OCI-LY7 (cell line): ENCODE results near the gene RFNG.
A peak's percentile ranks its signal among the peaks of the same experiment; 100 is the strongest.

Experiments used
- CTCF ChIP-seq: fragments of 200-600 bp; sonication (generic); conservative IDR thresholded peaks from 2 replicates; pipeline ENCODE4 v1.5.1; 2014; ENCODE audit warnings: mild to moderate bottlenecking, antibody characterized with exemption, low read length, moderate library complexity, mixed read lengths
- EZH2phosphoT487 ChIP-seq: fragments of 200-600 bp; sonication (generic); IDR thresholded peaks from 2 replicates; pipeline ENCODE4 v1.6.1; 2018; ENCODE audit warnings: low read depth, borderline replicate concordance, mild to moderate bottlenecking, mixed run types, antibody characterized with exemption, low read length, moderate library complexity, mixed read lengths

- TF ChIP-seq CTCF (peak; percentile 91), EZH2phosphoT487 (no peak)
These were observed 14.3 kb downstream of the RFNG start, which contains the start of gene DCXR for GRCh38 chr17:82037092-82037888.
